NB4 (cell line): Measurements from ENCODE around the gene PCDHB10.
"Not testable (repeated sequence)": the region's sequence is repeated elsewhere in the genome, so short reads cannot be mapped to it uniquely, and the experiment has no call there.

Experiments used
- DNase-seq: peaks from one replicate; pipeline ENCODE4 v3.0.0; 2010; ENCODE audit warnings: low read depth
- H3K4me3 ChIP-seq: one replicate; pipeline ENCODE4 v1.5.1; 2011; ENCODE audit warnings: mild to moderate bottlenecking, low read depth, low read length, moderate library complexity
- CTCF ChIP-seq: IDR thresholded peaks from one replicate; pipeline ENCODE4 v1.5.1; 2012; ENCODE audit warnings: low read depth, low read length
- MAX ChIP-seq: IDR thresholded peaks from 2 replicates; pipeline ENCODE4 v1.6.1; 2011; ENCODE audit warnings: low read depth, low read length
- MYC ChIP-seq: IDR thresholded peaks from 2 replicates; pipeline ENCODE4 v1.6.1; 2011; ENCODE audit warnings: low read depth, low read length
- POLR2A ChIP-seq: IDR thresholded peaks from 2 replicates; pipeline ENCODE4 v1.6.1; 2011; ENCODE audit warnings: mild to moderate bottlenecking; ENCODE audit not compliant: insufficient read length; ENCODE audit errors: extremely low read depth

The PCDHB10 gene

GRCh38 chr5:141172381-141173204, 19.6 kb upstream of the PCDHB10 start, which contains the start of gene PCDHB7:
Gene PCDHB7, plus strand, starts transcription at chr5:141172644. Its CDS starts 192 bp downstream, at chr5:141172836.
- H3K4me3 ChIP-seq = no peak within 1 kb of the TSS
- no peak for TF ChIP-seq MAX
- peak; percentile 70 for TF ChIP-seq CTCF
- DNase-seq = peak; percentile 49

- DNase-seq, H3K4me3 ChIP-seq: not testable (repeated sequence)
Observed at GRCh38 chr5:141174291-141175104, 17.7 kb upstream of the PCDHB10 start.

GRCh38 chr5:141175933-141176332, 16.2 kb upstream of the PCDHB10 start:
- DNase-seq = no peak
- H3K4me3 ChIP-seq = no peak overlapping the region
- TF ChIP-seq MAX (no peak), MYC (no peak), POLR2A (no peak), CTCF (no peak)

- not testable (repeated sequence) for H3K4me3 ChIP-seq, DNase-seq
Observed at GRCh38 chr5:141177577-141178191, 14.5 kb upstream of the PCDHB10 start, which contains the start of gene PCDHB8. Gene PCDHB8, plus strand, starts transcription at chr5:141177790. Its CDS starts 245 bp downstream, at chr5:141178035.

- not testable (repeated sequence) for H3K4me3 ChIP-seq, DNase-seq
Observed at GRCh38 chr5:141179371-141179770, 12.8 kb upstream of the PCDHB10 start.

GRCh38 chr5:141179876-141180275, 12.3 kb upstream of the PCDHB10 start:
- not testable (repeated sequence) for DNase-seq, H3K4me3 ChIP-seq

GRCh38 chr5:141180313-141180712, 11.8 kb upstream of the PCDHB10 start:
- no peak for DNase-seq
- TF ChIP-seq MAX (no peak), CTCF (no peak), MYC (no peak), POLR2A (no peak)
- no peak overlapping the region for H3K4me3 ChIP-seq

- H3K4me3 ChIP-seq = no peak within 1 kb of the TSS
- no peak for DNase-seq
- TF ChIP-seq CTCF = no peak
- TF ChIP-seq POLR2A = no peak
- TF ChIP-seq MAX = no peak
- TF ChIP-seq MYC = no peak
Observed at GRCh38 chr5:141182248-141182647, 9.9 kb upstream of the PCDHB10 start, which contains the start of gene PCDHB16. Gene PCDHB16, plus strand, starts transcription at chr5:141182387. Its CDS starts 173 bp downstream, at chr5:141182560.

- not testable (repeated sequence) for DNase-seq, H3K4me3 ChIP-seq
Observed at GRCh38 chr5:141184117-141184855, 7.9 kb upstream of the PCDHB10 start.
